ENCODE data around the gene ERC1.

GRCh38 chr12:1444142-1444516 is 453.1 kb downstream of the ERC1 start:
- TF ChIP-seq CTCF (IDR thresholded peaks at IDR 0.05) (no peak), EP300 (IDR thresholded peaks at IDR 0.05) (no peak), POLR2AphosphoS5 (IDR thresholded peaks at IDR 0.05) (no peak), POLR2A (IDR thresholded peaks at IDR 0.05) (no peak)

Measured in suprapubic skin (tissue), 4 donors.